Liver (tissue), 3 donors: Measurements from ENCODE around the gene BCAR1.

Experiments used
- CTCF ChIP-seq: fragments of 150-350 bp; IDR thresholded peaks from 2 replicates; pipeline ENCODE4 v1.5.1; 2017; ENCODE audit warnings: improper control_type of control experiment, low read depth, low read length; ENCODE audit not compliant: missing input control
- GABPA ChIP-seq, 2 donors: IDR thresholded peaks in 1 of 2; conservative IDR thresholded peaks in 1 of 2; 2 replicates each; pipeline ENCODE4 v1.6.1; 2016; ENCODE audit warnings: antibody characterized with exemption in 2 of 2, mild to moderate bottlenecking in 1 of 2, moderate library complexity in 1 of 2
- JUND ChIP-seq, 2 donors: IDR thresholded peaks; 2 replicates each; pipeline ENCODE4 v1.6.1; 2016; ENCODE audit warnings: antibody characterized with exemption in 2 of 2
- MAX ChIP-seq: IDR thresholded peaks from 2 replicates; pipeline ENCODE4 v1.6.1; 2016; ENCODE audit warnings: antibody characterized with exemption
- RAD21 ChIP-seq, 2 donors: IDR thresholded peaks; 2 replicates each; pipeline ENCODE4 v1.6.1; 2016; ENCODE audit warnings: antibody characterized with exemption in 2 of 2, mild to moderate bottlenecking in 2 of 2
- SP1 ChIP-seq: IDR thresholded peaks from 2 replicates; pipeline ENCODE4 v1.6.1; 2018; ENCODE audit warnings: antibody characterized with exemption, mild to moderate bottlenecking
- YY1 ChIP-seq: IDR thresholded peaks from 2 replicates; pipeline ENCODE4 v1.6.1; 2016; ENCODE audit warnings: antibody characterized with exemption, mild to moderate bottlenecking
- ZBTB33 ChIP-seq: IDR thresholded peaks from 2 replicates; pipeline ENCODE4 v1.6.1; 2016; ENCODE audit warnings: antibody characterized with exemption
- donor health status: healthy.
- donor health status: healthy.

- no peak for TF ChIP-seq SP1
- no peak for TF ChIP-seq YY1
- TF ChIP-seq GABPA (IDR thresholded peaks at IDR 0.05 in 1 of 2, conservative IDR thresholded peaks at IDR 0.05 in 1 of 2), result no peak
- TF ChIP-seq MAX, result no peak
- no peak for TF ChIP-seq CTCF
- no peak for TF ChIP-seq RAD21 (IDR thresholded peaks at IDR 0.05)
- TF ChIP-seq JUND (IDR thresholded peaks at IDR 0.05), result no peak
- TF ChIP-seq ZBTB33, result no peak
These were observed 13.1 kb downstream of the BCAR1 start for GRCh38 chr16:75238132-75238852.
